Type B pancreatic cell (in vitro differentiated cells): ENCODE results near the gene ABHD6. TPM values are rescaled to one million over a fixed set of nuclear protein-coding genes. Genes with fewer than 3 reads are reported as not detected.

ENCODE experiments used
- DNase-seq: peaks from one replicate; pipeline ENCODE4 v3.0.0; 2021; ENCODE audit warnings: mixed read lengths; ENCODE audit not compliant: unreplicated experiment; ENCODE audit errors: extremely low spot score
- H3K27ac Mint-ChIP-seq: 2 replicates; pipeline ENCODE4 v1.8.0; 2021; ENCODE audit warnings: mild to moderate bottlenecking, mixed read lengths
- H3K27me3 Mint-ChIP-seq: 2 replicates; pipeline ENCODE4 v1.8.0; 2021; ENCODE audit warnings: mixed read lengths
- H3K36me3 Mint-ChIP-seq: 2 replicates; pipeline ENCODE4 v1.8.0; 2021; ENCODE audit warnings: mixed read lengths
- H3K4me1 Mint-ChIP-seq: one replicate; pipeline ENCODE4 v1.8.0; 2021; ENCODE audit warnings: mixed read lengths; ENCODE audit not compliant: unreplicated experiment
- H3K4me3 Mint-ChIP-seq: 2 replicates; pipeline ENCODE4 v1.8.0; 2021; ENCODE audit warnings: mild to moderate bottlenecking, mixed read lengths
- H3K9me3 Mint-ChIP-seq: 2 replicates; pipeline ENCODE4 v1.8.0; 2021; ENCODE audit warnings: mixed read lengths
- total RNA-seq: library from RNA; stranded (reverse); gene quantifications from 2 replicates; pipeline ENCODE4 v1.2.1, GENCODE V29; 2021; ENCODE audit warnings: low replicate concordance
- TF ChIP-seq, protein P1 (sequence below): fragments of 200-600 bp; sonication (generic); conservative IDR thresholded peaks from 2 replicates; pipeline ENCODE4 v1.5.0; 2021; ENCODE audit warnings: antibody characterized with exemption, mild to moderate bottlenecking

Gene ABHD6
- total RNA-seq, 1 donor from 2014 or later, result 15.7 TPM

DNA sequence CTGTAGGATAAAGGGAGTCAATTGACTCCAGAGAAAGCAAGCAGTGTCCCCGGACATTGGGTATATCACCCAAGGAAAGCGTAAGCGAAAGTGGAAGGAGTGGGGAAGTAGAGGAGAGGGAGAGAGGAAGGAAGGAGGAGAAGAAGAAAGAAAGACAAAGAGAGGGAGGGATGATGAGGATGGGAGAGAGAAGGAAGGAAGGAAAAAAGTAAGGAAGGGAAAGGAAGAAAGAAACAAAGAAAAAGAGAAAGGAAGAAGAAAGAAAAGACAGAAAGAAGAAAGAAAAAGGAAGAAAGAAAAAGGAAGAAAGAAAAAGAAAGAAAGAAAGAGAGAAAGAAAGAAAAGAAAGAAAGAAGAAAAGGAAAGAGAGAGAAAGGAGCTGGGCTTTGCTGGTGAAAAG is 27.7 kb upstream of the ABHD6 start:
- Mint-ChIP-seq H3K36me3 (no peaks in the 10 kb centered on the region), H3K27ac (no peak overlapping the region), H3K4me1 (peaks cover under 1% of the 10 kb centered on the region), H3K27me3 (peaks cover 3% of the 10 kb centered on the region), H3K9me3 (no peaks in the 10 kb centered on the region), H3K4me3 (no peak overlapping the region)
- no peak for DNase-seq
- TF ChIP-seq, protein P1, sequence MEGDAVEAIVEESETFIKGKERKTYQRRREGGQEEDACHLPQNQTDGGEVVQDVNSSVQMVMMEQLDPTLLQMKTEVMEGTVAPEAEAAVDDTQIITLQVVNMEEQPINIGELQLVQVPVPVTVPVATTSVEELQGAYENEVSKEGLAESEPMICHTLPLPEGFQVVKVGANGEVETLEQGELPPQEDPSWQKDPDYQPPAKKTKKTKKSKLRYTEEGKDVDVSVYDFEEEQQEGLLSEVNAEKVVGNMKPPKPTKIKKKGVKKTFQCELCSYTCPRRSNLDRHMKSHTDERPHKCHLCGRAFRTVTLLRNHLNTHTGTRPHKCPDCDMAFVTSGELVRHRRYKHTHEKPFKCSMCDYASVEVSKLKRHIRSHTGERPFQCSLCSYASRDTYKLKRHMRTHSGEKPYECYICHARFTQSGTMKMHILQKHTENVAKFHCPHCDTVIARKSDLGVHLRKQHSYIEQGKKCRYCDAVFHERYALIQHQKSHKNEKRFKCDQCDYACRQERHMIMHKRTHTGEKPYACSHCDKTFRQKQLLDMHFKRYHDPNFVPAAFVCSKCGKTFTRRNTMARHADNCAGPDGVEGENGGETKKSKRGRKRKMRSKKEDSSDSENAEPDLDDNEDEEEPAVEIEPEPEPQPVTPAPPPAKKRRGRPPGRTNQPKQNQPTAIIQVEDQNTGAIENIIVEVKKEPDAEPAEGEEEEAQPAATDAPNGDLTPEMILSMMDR, result no peak

DNA sequence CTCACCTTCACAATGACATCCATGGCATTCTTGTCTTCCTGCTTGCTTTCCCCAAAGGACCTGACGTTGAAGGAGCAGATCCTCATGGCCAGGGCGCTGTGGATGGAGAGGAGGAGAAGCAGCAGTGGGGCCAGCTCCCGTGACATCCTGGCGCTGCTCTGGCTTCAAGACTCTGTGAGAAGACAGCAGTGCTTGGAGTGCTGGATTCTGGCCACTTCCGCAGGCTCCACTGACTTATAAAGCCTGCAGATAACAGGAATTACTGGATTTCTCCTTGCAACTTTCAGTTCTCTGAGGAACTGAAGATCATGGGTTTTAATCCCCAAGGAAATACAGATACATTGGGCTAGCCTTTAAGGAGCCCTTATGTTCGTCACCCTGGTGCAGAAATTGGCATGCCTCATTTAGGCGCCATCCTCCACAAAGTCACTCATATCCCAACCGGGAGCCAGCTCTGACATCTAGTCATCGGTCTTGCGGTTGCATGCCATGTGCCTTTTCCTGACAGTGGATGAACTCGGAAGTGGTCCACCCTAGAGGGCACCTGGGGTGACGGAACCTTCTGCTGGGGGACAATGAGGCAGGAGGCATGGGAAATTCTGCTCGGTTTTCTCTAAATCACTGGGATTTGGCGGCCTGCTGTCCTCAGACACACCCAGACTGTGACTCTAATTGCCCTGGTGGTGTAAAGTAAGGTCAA is 26.7 kb upstream of the ABHD6 start, which contains the start of gene DNASE1L3:
Gene DNASE1L3, minus strand, starts transcription at position 212 of the 700 bp plus-strand sequence. Its CDS starts 66 bp downstream, at position 146.
- no peaks in the 10 kb centered on the region for H3K9me3 Mint-ChIP-seq
- H3K4me1 Mint-ChIP-seq, result peaks cover 5% of the 10 kb centered on the region
- TF ChIP-seq, protein P1, result no peak
- DNase-seq, result no peak
- H3K27me3 Mint-ChIP-seq, result peaks cover 7% of the 10 kb centered on the region
- no peaks in the 10 kb centered on the region for H3K36me3 Mint-ChIP-seq
- no peak within 1 kb of the TSS for H3K4me3 Mint-ChIP-seq
- H3K27ac Mint-ChIP-seq, result no peak within 1 kb of the TSS

GRCh38 chr3:58214484-58215316 is 22.9 kb upstream of the ABHD6 start:
- Mint-ChIP-seq H3K4me1 (peaks cover 12% of the 10 kb centered on the region), H3K27me3 (peaks cover 9% of the 10 kb centered on the region), H3K27ac (no peak overlapping the region), H3K36me3 (no peaks in the 10 kb centered on the region), H3K4me3 (no peak overlapping the region), H3K9me3 (no peaks in the 10 kb centered on the region)
- TF ChIP-seq, protein P1, result no peak
- no peak for DNase-seq

- Mint-ChIP-seq H3K4me1 (peaks cover 12% of the 10 kb centered on the region), H3K4me3 (no peak overlapping the region), H3K36me3 (no peaks in the 10 kb centered on the region), H3K27me3 (peaks cover 14% of the 10 kb centered on the region), H3K27ac (no peak overlapping the region), H3K9me3 (no peaks in the 10 kb centered on the region)
- DNase-seq, result no peak
- TF ChIP-seq, protein P1, result no peak
These were observed 22.1 kb upstream of the ABHD6 start for GRCh38 chr3:58215317-58216025.

GRCh38 chr3:58216496-58217195 is 20.9 kb upstream of the ABHD6 start:
- peaks cover 12% of the 10 kb centered on the region for H3K4me1 Mint-ChIP-seq
- no peak overlapping the region for H3K4me3 Mint-ChIP-seq
- no peaks in the 10 kb centered on the region for H3K9me3 Mint-ChIP-seq
- no peaks in the 10 kb centered on the region for H3K36me3 Mint-ChIP-seq
- H3K27ac Mint-ChIP-seq, result no peak overlapping the region
- peaks cover 11% of the 10 kb centered on the region for H3K27me3 Mint-ChIP-seq
- TF ChIP-seq, protein P1, result no peak
- no peak for DNase-seq
